Measurements from ENCODE around the gene LMTK2.

Gene LMTK2

DNA sequence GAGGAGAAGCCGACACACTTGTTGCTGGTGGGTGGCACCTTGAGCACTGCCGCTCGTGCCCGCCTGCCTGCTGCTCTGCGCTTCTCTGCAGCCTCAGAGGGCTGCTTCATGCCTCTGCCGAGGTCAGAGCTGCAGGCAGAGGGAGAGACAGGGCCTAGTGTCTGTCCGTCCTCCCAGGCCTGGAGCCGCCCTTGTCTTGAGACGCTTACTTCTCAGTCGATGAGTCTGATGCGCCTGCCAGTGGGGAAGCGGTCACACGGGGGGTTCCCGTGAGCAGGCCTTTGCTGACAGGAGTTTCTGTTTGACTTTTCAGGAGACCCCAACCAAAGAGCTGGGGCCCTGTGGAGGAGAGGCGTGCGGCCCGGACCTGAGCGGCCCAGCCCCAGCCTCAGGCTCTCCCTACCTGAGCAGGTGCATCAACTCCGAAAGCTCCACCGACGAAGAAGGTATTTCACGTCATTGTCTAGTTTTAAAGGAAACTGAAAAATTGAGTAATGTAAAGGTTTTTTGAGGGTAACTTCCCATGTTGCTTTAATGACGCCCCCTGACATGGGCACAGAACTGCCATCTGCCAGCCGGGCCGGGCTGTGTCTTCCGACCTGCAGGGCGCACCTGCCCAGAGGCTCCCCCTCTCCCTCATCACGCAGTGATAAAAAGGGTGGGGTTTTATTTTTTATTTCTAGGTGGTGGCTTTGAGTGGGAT, 96.8 kb downstream of the LMTK2 start:
- DNase-seq (ENCODE audit: low read depth in 2 of 2): no peak

DNA sequence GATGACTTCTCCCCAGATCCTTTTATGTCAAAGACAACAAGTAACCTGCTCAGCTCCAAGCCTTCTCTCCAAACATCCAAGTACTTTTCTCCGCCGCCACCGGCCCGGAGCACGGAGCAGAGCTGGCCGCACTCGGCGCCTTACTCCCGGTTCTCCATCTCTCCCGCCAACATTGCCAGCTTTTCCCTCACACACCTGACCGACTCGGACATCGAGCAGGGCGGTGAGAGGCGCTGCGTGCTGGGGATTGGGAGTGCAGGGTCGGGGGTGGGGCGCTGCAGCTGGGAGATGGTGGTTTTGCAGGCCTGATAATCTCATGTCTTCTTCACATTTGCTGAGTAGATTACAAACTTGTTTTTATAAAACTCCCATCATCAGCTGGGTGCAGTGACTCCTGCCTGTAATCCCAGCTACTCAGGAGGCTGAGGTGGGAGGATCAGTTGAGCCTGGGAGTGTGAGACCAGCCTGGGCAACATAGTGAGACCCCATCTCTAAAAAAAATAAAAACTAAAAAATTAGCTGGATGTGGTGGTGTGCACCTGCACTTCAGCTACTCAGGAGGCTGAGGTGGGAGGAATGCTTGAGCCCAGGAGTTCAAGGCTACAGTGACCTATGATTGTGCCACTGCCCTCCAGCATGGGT, 97.4 kb downstream of the LMTK2 start:
- no peak for DNase-seq (ENCODE audit: low read depth in 2 of 2)

DNA sequence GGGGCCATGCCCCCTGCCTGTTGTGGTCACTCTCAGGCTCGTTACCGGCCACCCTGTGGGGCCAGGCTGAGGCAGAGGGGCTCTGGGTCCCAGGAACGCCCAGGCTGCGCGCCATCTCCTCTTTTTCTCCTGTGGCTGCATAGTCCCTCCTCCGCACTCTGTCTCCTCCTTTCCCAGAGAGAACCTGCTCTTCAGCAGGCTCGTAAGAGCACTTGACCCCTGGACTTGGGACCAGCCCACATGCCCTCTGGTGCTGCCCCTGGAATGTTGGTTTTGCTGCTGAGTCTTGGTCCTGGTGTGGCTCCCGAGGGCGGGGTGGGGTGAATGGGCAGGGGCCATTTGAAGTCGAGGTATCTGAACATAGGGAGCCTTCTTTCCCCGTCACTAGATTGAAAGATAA, 98.0 kb downstream of the LMTK2 start:
- no peak for DNase-seq (ENCODE audit: low read depth in 2 of 2)

DNA sequence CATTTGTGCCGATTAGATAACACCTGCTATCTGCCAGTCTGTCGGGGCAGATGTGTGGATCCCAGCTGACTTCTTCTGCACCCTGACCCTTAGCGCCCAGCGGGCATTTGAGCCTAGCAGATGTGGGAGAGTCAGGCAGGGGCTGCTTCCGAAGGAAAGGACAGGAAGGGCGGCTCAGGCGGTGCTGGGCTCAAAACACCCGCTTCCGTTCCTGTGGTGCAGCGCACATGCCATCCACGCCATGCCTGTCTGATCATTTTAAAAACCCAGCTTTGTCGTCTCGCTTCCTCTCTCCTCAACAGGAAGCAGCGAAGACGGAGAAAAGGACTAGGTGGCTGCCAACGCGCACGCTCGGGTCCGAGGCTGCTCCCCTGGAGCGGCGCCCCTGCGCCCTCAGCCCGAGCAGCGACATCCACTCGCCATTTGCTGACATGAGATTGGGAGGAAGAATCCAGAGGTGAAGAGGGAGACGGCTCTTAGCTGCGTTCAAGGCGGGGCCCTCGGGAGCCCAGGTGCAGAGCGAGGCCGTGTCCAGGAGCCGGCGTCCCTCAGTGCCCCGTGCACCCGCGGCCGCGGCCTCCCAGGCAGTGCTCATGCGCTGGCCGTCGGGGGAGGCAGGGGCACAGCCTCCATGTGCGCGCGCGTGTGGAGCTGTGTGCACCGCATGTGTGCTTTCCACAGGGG, 98.6 kb downstream of the LMTK2 start:
- no peak for DNase-seq (ENCODE audit: low read depth in 2 of 2)

DNA sequence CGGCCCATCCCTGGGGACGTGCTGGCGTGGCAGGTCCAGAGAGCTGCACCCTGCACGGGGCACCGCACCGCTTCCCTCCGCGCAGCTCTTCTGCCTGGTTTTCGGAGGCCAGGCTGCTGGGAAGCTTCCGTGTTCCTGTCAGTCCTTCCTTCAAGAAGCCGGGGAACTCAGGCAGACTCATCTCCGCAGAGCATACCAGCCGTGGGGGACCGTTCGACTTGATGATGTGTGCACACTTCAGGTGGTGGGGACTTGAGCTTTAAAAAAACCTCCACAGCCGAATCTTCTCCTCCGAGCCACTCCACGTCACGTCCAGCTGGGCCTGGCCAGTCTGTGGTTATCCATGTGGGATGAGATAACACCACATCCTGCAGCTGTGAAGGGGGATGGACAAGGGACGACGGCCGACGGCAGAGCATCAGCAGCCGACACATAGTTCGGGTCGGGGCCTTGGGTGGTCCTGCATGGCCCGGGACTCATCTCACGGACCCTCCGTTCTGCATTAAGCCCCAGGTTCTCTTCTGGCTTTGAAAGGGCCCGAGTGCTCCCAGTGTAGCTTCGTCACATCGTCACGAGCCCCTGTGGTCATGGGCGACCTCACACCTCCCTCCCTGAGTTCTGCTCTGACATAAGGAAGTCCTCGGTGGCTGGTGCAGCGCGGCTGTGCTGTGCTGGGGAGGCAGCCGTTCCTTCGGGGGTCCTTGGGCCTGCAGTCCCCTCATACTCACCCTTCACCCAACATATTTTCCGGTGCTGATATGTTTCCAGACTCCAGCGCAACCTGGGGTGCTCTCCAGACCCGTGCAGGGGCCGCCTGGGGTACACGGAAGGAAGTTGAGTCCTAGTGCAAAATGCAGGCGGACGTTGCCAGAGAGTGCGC, 100.0 kb downstream of the LMTK2 start:
- DNase-seq (ENCODE audit: low read depth in 2 of 2): no peak

DNA sequence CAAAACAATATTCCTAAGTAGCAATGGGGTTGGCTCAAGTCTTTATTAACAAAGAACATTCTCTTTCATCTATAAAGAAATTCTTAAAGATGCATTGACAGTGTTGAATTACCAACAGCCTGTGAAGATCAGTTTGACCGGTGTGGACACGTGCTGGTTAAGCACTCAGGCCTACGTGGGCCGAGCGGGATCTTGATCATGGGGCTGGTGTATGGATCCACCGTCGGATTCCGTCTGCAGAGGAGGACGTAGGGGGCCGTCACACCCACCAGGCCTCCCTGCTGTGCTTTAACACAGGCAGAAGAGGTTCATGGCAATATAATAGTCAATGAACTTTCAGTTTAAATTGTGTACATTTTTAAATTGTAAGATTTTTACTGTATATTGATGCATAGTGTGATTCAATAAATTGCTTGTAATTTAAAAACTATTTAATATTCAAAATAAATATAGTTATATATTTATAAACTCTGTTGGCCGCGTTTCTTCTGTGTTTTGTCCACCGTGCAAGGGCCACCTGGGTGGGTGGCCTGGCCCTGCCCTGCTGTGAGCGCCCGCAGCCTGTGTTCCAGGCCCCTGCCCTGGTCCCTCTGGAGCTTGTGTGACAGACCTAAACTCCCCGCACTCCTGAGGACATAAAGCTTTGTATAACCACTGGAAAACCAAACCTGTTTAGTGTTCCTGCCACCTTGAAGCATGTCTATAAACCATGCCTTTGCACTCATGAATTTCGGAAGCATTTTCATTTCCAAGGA, 102.7 kb downstream of the LMTK2 start:
- DNase-seq (ENCODE audit: low read depth in 2 of 2): no peak

- no peak for DNase-seq (ENCODE audit: low read depth in 2 of 2)
Observed at GRCh38 chr7:98210513-98211220, 104.0 kb downstream of the LMTK2 start.

- peak in 1 of 2 donors; percentile 9 for DNase-seq (ENCODE audit: low read depth in 2 of 2)
Observed at GRCh38 chr7:98211221-98211675, 104.6 kb downstream of the LMTK2 start, which contains the start of gene BHLHA15. TSS of gene BHLHA15 (plus strand) at chr7:98211439. CDS start at chr7:98212310, 871 bp downstream.

DNA sequence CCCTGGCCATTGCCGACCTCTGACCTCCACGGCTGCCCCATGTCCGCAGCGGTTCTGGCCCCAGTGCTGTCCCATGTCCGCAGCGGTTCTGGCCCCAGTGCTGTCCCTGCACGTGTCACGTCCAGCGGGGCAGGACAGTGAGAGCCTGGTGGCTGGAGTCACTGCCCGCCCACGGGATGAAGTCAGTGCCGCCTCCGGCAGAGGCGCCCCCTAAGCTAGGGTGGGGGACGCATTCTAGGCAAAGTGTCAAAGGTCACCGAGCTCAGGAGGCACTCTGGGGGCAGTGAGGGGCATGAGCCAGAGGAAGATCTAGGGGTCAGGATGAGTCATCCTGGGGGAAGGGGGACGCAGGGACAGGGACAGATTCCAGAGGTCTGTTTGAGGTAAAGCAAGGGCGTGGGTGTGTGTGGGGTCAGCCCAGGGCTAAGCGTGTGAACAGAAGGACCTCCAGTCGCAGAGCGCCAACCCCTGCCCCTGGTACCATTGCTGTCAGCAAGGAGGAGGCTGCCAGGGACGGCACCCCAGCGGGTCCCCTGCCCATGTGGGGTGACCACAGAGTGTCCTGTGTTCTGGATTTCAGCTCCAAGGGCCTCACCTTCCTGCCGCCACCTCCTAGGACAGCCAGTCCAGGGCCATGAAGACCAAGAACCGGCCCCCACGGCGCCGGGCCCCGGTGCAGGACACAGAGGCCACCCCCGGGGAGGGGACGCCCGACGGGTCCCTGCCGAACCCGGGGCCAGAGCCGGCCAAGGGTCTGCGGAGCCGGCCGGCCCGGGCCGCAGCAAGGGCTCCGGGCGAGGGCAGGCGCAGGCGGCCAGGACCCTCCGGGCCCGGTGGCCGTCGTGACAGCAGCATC, 105.2 kb downstream of the LMTK2 start:
- no peak for DNase-seq (ENCODE audit: low read depth in 2 of 2)

DNA sequence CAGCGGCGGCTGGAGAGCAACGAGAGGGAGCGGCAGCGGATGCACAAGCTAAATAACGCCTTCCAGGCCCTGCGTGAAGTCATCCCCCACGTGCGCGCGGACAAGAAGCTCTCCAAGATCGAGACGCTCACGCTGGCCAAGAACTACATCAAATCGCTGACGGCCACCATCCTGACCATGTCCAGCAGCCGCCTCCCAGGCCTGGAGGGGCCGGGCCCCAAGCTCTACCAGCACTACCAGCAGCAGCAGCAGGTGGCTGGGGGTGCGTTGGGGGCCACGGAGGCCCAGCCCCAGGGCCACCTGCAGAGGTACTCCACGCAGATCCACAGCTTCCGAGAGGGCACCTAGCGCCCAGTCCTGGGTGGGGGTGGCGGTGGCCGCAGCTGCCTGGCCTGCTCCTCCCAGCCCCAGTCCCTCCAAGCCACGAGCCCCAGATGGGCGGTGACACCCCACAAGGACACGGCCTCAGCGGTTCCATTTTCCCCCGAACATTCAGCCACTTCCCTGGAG, 105.9 kb downstream of the LMTK2 start:
- no peak for DNase-seq (ENCODE audit: low read depth in 2 of 2)

- no peak for DNase-seq (ENCODE audit: low read depth in 2 of 2)
Observed at GRCh38 chr7:98213296-98213887, 106.7 kb downstream of the LMTK2 start.

- no peak for DNase-seq (ENCODE audit: low read depth in 2 of 2)
Observed at GRCh38 chr7:98213888-98214810, 107.5 kb downstream of the LMTK2 start.

- no peak for DNase-seq (ENCODE audit: low read depth in 2 of 2)
Observed at GRCh38 chr7:98214811-98215321, 108.2 kb downstream of the LMTK2 start.

DNA sequence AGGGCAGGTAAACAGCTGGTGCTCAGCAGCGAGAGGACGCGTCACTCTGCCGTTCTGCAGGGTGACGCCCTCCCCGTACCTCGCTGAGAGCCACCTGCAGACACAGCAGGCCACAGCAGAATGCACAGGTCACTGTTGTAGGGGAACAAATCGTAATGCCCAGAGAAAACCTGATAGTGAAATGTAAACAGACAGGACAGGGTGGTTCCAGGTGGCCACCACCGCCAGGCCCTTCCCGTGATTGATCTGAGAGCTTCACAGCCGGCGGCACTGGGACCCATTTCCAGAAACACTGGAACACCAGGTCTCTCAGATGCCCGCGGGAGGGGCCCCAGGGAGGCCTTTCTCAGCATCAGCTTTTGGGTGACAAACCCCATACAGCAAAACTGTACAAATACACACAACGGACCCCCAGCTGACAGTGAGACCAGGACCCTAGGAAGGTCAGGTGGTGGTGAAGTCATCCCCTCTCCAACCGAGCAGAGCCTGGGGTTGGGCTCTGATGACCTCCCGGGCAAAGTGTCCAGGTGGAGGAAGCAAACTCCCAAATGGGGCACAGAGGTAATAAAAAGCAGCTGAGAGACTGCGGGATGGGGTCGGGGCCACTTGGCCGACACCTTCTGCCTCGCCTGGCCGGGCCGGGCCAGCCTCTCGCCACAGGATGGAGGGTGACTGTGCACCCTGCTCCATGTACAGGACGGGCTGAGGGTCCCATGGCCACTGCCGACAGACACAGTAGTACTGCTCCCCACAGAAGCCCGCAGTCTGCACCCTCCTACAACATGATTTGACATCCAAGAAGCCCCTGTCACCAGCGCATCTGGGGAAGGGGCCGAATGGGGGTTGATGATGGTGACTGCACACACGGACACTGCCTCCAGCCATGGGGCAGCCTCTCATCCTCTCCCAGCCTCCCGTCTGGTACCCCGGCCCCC, 109.2 kb downstream of the LMTK2 start:
- DNase-seq (ENCODE audit: low read depth in 2 of 2): no peak

DNA sequence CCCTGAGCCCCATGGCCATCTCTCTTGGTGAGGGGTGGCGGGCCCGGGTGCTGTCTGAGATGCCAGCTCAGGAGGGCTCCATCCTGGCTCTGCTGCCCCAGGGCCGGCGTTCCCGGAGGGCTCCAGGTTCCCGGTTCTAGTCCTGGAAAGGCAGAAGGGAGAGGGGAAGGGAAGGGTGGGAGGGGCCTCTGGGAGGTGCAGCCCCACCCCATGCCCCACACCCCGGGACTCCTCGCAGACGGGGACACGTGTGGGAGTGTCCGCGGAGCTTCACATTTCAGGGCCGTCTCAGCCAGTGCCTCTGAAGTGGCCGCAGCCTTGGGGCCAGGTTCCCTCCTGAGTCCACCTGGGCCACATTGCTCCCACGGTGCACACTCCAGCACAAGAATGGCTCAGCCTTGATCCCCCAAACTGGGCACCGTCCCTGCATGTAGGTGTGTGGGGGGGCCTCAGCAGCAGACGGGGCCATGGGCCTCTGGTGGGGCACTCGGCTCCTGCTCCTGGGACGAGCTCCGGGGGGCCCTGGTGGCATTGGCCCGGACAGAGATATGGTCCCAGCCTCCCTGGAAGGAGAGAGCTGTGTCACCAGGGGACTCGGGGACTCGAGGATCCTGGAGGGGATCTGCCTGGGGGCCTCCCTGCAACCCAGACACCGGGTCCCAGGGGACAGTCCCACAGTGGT, 110.4 kb downstream of the LMTK2 start:
- DNase-seq (ENCODE audit: low read depth in 2 of 2): no peak

Measured in stimulated activated CD8-positive, alpha-beta memory T cell treated with anti-CD3 and anti-CD28 coated beads, Interleukin-2, amount 100 ng/mL, for 1 hour (primary cell).